PC-9 (cell line): ENCODE data around the gene ELMO3. TPM values are rescaled to one million over a fixed set of nuclear protein-coding genes. Genes with fewer than 3 reads are reported as not detected.

Source experiments
- Bru-seq: library from RNA; stranded (reverse); fragments of 400-500 nt; gene quantifications from one replicate; lab custom pipeline; 2021; lab: Mats Ljungman, UMichigan
- BruChase-seq, 2 experiments: library from RNA; stranded (reverse); fragments of 400-500 nt; gene quantifications; one replicate each; lab custom pipeline; 2021; lab: Mats Ljungman, UMichigan
- BruUV-seq: library from RNA; stranded (reverse); fragments of 400-500 nt; replicated peaks from 2 replicates; lab custom pipeline; 2021; lab: Mats Ljungman, UMichigan
- CTCF ChIA-PET: fragments of 300-600 bp; sonication (Branson Sonifier 250); formaldehyde crosslinking; loops from one replicate; lab custom pipeline; 2022; ENCODE audit warnings: antibody characterized with exemption; lab: Charles Lee
- POLR2A ChIA-PET: fragments of 300-600 bp; sonication (Branson Sonifier 250); formaldehyde crosslinking; loops from one replicate; lab custom pipeline; 2022; ENCODE audit warnings: antibody characterized with exemption; ENCODE audit not compliant: unreplicated experiment; lab: Charles Lee
- DNase-seq, 2 experiments: peaks; one replicate each; pipeline versions ENCODE4 v3.0.0 to v3.0.0-alpha.2; 2015 to 2022; ENCODE audit warnings: mixed read lengths in 1 of 2
- H2AFZ ChIP-seq: fragments of 200-600 bp; sonication (generic); 2 replicates; pipeline ENCODE4 v1.8.1; 2017; ENCODE audit warnings: antibody characterized with exemption
- H3F3A ChIP-seq: fragments of 200-600 bp; sonication (generic); 2 replicates; pipeline ENCODE4 v1.8.1; 2017; ENCODE audit warnings: antibody characterized with exemption, mild to moderate bottlenecking, low read depth; ENCODE audit not compliant: insufficient read depth
- H3K27ac ChIP-seq: fragments of 200-600 bp; sonication (generic); 2 replicates; pipeline ENCODE4 v1.6.1; 2016; ENCODE audit warnings: mixed run types
- H3K27me3 ChIP-seq: fragments of 200-600 bp; sonication (generic); 2 replicates; pipeline ENCODE4 v1.6.1; 2016; ENCODE audit warnings: low read depth, mixed run types; ENCODE audit not compliant: insufficient read depth
- H3K36me3 ChIP-seq: fragments of 200-600 bp; sonication (generic); 2 replicates; pipeline ENCODE4 v1.6.1; 2016; ENCODE audit warnings: low read depth, mixed run types
- H3K4me1 ChIP-seq: fragments of 200-600 bp; sonication (generic); replicated peaks from 2 replicates; pipeline ENCODE4 v1.6.1; 2016; ENCODE audit warnings: mixed run types; ENCODE audit not compliant: insufficient read depth
- H3K4me2 ChIP-seq: fragments of 200-600 bp; sonication (generic); 2 replicates; pipeline ENCODE4 v1.6.1; 2017; ENCODE audit warnings: mixed run types
- H3K4me3 ChIP-seq: fragments of 200-600 bp; sonication (generic); 2 replicates; pipeline ENCODE4 v1.6.1; 2016; ENCODE audit warnings: mixed run types
- H3K79me2 ChIP-seq: fragments of 200-600 bp; sonication (generic); 2 replicates; pipeline ENCODE4 v1.6.1; 2017; ENCODE audit warnings: low read depth, mixed run types
- H3K9me2 ChIP-seq: fragments of 200-600 bp; sonication (generic); 2 replicates; pipeline ENCODE4 v1.8.1; 2017; ENCODE audit warnings: mild to moderate bottlenecking; ENCODE audit not compliant: insufficient read depth
- H3K9me3 ChIP-seq: fragments of 200-600 bp; sonication (generic); 2 replicates; pipeline ENCODE4 v1.8.1; 2016; ENCODE audit warnings: low read depth; ENCODE audit not compliant: insufficient read depth
- H4K20me1 ChIP-seq: fragments of 200-600 bp; sonication (generic); 2 replicates; pipeline ENCODE4 v1.8.1; 2017; ENCODE audit not compliant: insufficient read depth
- CTCF ChIP-seq: fragments of 200-600 bp; sonication (generic); conservative IDR thresholded peaks from 2 replicates; pipeline ENCODE4 v1.6.1; 2017; ENCODE audit warnings: mixed run types, antibody characterized with exemption, mild to moderate bottlenecking, moderate library complexity
- EZH2 ChIP-seq: fragments of 200-600 bp; sonication (generic); IDR thresholded peaks from 2 replicates; pipeline ENCODE4 v1.8.0; 2017; ENCODE audit warnings: antibody characterized with exemption, low read depth
- intact Hi-C: fragments of 100-400 bp; cut with micrococcal nuclease; formaldehyde crosslinking; loops from one replicate; pipeline ENCODE4 v1.10.0; 2022; ENCODE audit not compliant: unreplicated experiment
- long read RNA-seq: library from polyadenylated mRNA; stranded (forward); transcript quantifications from one replicate; pipeline ENCODE4 v2.0.0, GENCODE V29; 2022
- total RNA-seq: library from RNA; stranded (reverse); gene quantifications from 2 replicates; pipeline ENCODE4 v1.2.3, GENCODE V29; 2021

The ELMO3 gene
- total RNA-seq (32.4 and 51.1 TPM in 2 replicates), Bru-seq, nascent RNA (percentile 57 among the genes with signal in this experiment), BruChase-seq, experiment 1, labeled RNA remaining after a 2-hour chase (percentile 64 among the genes with signal in this experiment), BruChase-seq, experiment 2, labeled RNA remaining after a 6-hour chase (percentile 71 among the genes with signal in this experiment)
- long read RNA-seq, transcript ELMO3-202 (20 exons, 2,531 nt), result major isoform, 25 of 56 reads
- long read RNA-seq, partial matches to known transcripts, result 19 of 56 reads
- long read RNA-seq, other reads (novel, unspliced or antisense), result 11 of 56 reads

GRCh38 chr16:67199011-67199807 is at the start of gene ELMO3:
Gene ELMO3, plus strand, starts transcription at chr16:67199131. Its CDS starts 196 bp downstream, at chr16:67199327.
- Histone ChIP-seq H3K4me2 (peak within 1 kb of the TSS; percentile 95), H3K4me3 (peak within 1 kb of the TSS; percentile 89), H3F3A (peaks cover 50% of the 10 kb centered on the region), H3K79me2 (peaks cover 30% of the 10 kb centered on the region), H3K27me3 (no peaks in the 10 kb centered on the region), H3K36me3 (peaks cover 25% of the 10 kb centered on the region; the same call in 1 of the 2 replicates), H4K20me1 (peaks cover 12% of the 10 kb centered on the region), H2AFZ (peak within 1 kb of the TSS; percentile 85), H3K9me2 (no peaks in the 10 kb centered on the region), H3K4me1 (peaks cover 40% of the 10 kb centered on the region), H3K9me3 (no peaks in the 10 kb centered on the region), H3K27ac (peak within 1 kb of the TSS; percentile 75)
- TF ChIP-seq EZH2 (no peak), CTCF (peak; percentile 70; the same call in 1 of the 2 replicates)
- CTCF ChIA-PET, result interaction anchor here (1.0 to 1.8 kb wide), 3 partner anchors 45 to 245 kb away, joined by 3 to 7 read pairs (median 6); no protein-coding TSS in a partner anchor
- intact Hi-C loops, result loop anchor here (1.0 to 10.0 kb wide), 6 partner anchors 47 to 266 kb away; partner anchors contain the start of genes B3GNT9 and TPPP3
- no TSS peak for BruUV-seq
- DNase-seq, result peak; percentile 65 to 79
- POLR2A ChIA-PET, result interaction anchor here (0.6 kb wide), 1 partner anchor 48 kb away, joined by 8 read pairs; no protein-coding TSS in a partner anchor

GRCh38 chr16:67149276-67150046 is 49.5 kb upstream of the ELMO3 start:
- CTCF ChIA-PET, result no interaction called here
- Histone ChIP-seq H2AFZ (no peak overlapping the region), H3K27me3 (no peaks in the 10 kb centered on the region), H4K20me1 (0 out of 2 replicates have a peak, but pooled peaks cover 3% of the 10 kb centered on the region), H3K36me3 (no peaks in the 10 kb centered on the region), H3K4me3 (no peak overlapping the region), H3K79me2 (no peaks in the 10 kb centered on the region), H3F3A (peaks cover 24% of the 10 kb centered on the region), H3K4me2 (no peak overlapping the region), H3K4me1 (no peaks in the 10 kb centered on the region), H3K27ac (no peak overlapping the region), H3K9me2 (no peaks in the 10 kb centered on the region), H3K9me3 (no peaks in the 10 kb centered on the region)
- DNase-seq, result no peak
- BruUV-seq, result TSS peak; percentile 16
- POLR2A ChIA-PET, result no interaction called here
- TF ChIP-seq EZH2 (no peak), CTCF (no peak)
- intact Hi-C loops, result loop anchor here (2.0 kb wide), 1 partner anchor 49 kb away; the partner anchor contains the start of gene ELMO3
